SW480 (cell line): ENCODE measurements around the gene RGS1.

Source experiments
- DNase-seq: peaks from one replicate; pipeline ENCODE4 v3.0.0-alpha.2; 2016; ENCODE audit warnings: low spot score

Gene RGS1

GRCh38 chr1:192626366-192627179 is 51.0 kb downstream of the RGS1 start:
- no peak for DNase-seq

- DNase-seq, result no peak
Observed at GRCh38 chr1:192627901-192628300, 52.3 kb downstream of the RGS1 start.

GRCh38 chr1:192628396-192629057 is 53.0 kb downstream of the RGS1 start:
- no peak for DNase-seq

- DNase-seq, result no peak
Observed at GRCh38 chr1:192629612-192630011, 54.0 kb downstream of the RGS1 start.
